DMS 273 treated with DMSO at 0.1 percent for 48 hours (cell line): ENCODE data around the gene ZNF330.
"Not testable (repeated sequence)": the region's sequence is repeated elsewhere in the genome, so short reads cannot be mapped to it uniquely, and the experiment has no call there.

Experiments used
- DNase-seq: peaks from one replicate; lab custom pipeline; 2025; lab: John Stamatoyannopoulos, UW

Gene ZNF330

GRCh38 chr4:141220691-141221659 lies at the start of gene ZNF330:
Gene ZNF330 (plus strand): TSS chr4:141220895. CDS start chr4:141222372, 1,477 bp downstream.
- peak; percentile 50 for DNase-seq

DNA sequence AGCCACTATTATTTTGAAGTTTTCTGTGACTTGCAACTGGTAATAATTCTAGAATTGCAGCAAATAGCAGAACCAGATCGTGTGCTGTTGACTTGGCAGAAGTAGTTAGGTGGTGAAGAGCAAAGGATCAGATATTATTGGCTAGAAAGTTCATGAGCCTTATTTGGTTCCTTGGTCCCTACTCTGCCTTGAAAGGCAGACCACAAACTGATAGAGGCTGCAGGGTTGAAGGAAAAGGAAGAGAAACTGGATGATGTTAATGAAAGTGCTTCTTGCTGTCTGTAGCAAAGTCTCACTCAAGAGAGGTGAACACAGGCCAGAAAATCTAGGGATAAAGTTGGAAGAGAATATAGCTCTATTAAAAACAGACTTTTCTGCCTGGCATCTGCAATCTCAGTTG lies 46.2 kb upstream of the ZNF330 start:
- DNase-seq: no peak

DNA sequence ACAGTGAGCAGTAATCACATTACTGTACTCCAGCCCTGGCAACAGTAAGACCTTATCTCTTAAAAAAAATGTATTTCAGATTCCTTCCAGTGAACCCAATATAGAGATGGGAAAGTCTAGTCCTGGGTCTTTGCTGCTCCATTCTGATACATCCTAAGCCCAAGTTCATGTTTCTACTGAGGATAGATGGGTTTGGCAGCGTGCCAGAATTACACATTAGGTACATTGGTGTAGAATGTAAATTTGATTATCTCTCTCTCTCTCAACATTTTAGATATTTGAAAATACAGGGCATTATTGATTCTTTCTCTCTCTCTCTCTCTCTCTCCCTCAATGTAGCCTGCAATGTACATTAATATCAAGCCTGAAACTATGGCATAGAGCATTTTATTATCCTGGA lies 43.5 kb upstream of the ZNF330 start:
- no peak for DNase-seq

- no peak for DNase-seq
These were observed 41.0 kb upstream of the ZNF330 start for GRCh38 chr4:141179474-141180373.

DNA sequence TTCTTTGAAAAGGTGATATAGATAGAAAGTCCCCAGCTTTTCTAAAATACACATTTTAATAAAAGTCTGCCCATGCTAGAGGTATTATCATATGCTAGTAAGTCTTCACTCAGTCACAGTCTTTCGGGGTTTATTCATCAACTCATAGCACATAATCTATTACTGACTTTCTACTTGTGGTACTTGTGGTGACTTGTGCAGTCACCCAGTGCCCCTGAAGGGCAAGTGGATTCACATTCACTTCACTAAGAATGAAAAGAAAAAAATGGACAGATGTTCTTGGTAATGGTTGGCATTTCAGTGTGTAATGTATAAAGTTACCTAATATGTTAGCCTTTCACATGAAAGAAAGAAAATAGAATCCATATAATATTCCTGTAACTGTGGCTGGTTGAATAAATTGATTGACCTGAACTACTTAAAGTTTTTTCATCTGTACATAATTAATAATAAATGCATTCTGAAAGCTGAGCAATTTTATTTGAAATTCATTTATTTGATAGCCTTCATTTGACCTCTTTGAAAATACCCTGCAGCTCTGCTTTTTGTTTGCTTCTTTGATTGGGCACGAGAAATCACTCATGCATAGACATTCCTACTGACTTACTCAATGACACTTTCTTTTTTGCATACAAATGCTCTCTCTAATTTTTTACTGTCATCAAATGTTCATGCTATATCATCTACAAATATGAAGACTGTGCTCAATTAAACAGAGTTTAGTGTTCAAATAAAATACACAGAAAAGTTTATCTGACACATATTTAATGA lies 39.5 kb upstream of the ZNF330 start:
- no peak for DNase-seq

- DNase-seq: not testable (repeated sequence)
These were observed 37.2 kb upstream of the ZNF330 start for GRCh38 chr4:141183491-141183890.

DNA sequence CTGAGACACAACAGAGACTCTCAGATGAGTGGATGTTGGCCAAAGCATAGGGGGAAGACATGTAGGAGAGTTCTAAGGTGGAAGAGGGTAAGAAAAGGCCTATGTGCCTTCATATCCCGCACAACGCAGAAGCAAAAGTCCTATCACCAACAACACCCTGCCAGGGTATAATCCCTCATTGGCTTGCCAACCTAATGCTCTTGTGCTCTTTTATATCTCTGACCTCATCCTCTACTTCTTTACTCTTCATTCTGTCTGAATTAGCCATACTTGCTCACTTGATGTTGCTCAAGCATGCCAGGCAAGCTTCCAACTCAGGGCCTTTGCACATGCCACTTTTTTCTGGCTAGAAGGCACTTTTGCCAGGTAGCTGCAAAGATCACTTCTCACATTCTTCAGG lies 28.1 kb upstream of the ZNF330 start:
- DNase-seq: no peak

DNA sequence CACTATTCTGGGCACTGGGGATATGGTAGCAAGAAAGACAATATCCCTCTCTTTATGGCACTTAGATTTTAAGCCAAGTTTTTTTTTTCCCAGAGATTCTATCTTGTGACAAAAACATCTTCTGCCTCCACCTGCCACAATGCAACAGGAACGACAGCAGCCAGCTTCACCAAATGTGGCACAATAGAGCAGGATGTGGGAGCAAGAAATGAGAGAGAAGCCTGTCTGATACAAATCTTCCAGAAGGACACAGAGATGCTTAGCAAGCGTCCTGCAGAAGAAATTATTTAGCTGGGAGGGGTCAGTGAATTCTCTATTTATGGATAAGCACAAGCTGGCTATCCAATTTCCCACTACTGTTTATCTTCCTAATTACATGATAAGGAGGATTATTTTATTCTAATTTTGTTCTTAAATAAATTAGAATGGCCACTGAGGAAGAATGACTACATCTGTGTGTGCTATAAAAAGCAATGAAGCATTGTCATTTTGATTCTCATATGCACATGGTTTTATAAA lies 27.1 kb upstream of the ZNF330 start:
- no peak for DNase-seq

GRCh38 chr4:141195095-141195707 lies 25.5 kb upstream of the ZNF330 start:
- no peak for DNase-seq

DNA sequence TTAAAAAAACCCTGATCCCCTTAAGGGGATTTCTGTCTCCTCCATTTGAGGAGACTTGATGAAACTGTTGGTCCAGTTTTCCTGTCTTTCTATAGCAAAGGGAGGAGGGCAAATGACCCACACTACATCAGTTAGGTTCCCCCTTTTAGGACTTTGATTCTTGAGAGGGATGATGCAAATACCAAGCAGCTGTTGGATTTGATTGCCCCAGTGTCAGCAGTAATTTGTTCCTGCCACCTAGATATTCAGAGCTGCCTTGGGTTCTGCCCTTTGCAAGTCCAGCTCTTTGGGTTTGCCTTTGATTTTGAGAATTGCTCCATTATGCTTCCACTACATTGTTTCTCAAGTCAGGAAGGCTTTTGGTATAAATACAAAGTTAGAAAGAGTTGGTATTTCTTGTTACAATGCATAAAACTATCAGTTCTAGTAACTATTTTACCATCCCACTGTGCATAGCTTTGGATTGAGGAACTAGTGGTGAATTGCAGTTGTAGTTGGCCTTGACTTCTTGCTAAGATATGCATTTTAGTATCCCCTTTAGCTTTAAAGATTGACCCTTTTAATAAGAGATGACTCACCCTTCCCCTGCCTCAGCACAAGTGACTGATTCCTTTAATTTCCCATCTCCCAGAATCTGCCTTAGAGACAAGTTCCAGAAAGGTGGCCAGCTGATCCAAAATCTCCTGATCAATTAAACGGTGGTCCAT lies 24.3 kb upstream of the ZNF330 start:
- no peak for DNase-seq

GRCh38 chr4:141207961-141208360 lies 12.7 kb upstream of the ZNF330 start:
- no peak for DNase-seq

GRCh38 chr4:141210168-141210567 lies 10.5 kb upstream of the ZNF330 start:
- no peak for DNase-seq

GRCh38 chr4:141213550-141213991 lies 7.1 kb upstream of the ZNF330 start:
- DNase-seq: no peak

DNA sequence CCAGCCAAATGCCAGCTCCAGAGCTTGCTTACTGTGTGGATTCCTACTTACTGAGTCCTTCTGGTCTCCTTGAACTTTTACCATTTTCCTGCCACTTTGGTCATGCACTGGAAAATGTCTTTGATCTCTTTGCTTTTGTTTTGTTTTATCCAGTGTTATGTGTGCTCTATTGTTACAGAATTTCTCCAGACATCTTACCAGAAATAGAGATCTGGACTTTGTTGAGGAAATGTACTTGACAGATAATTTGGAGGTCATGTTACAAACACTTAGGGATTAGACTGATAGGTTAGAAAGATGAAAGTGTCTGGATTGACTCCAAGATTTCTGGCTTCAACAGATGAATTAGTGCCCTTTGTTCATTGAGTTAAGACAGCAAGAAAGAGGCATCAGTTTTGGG lies 5.7 kb upstream of the ZNF330 start:
- no peak for DNase-seq

DNA sequence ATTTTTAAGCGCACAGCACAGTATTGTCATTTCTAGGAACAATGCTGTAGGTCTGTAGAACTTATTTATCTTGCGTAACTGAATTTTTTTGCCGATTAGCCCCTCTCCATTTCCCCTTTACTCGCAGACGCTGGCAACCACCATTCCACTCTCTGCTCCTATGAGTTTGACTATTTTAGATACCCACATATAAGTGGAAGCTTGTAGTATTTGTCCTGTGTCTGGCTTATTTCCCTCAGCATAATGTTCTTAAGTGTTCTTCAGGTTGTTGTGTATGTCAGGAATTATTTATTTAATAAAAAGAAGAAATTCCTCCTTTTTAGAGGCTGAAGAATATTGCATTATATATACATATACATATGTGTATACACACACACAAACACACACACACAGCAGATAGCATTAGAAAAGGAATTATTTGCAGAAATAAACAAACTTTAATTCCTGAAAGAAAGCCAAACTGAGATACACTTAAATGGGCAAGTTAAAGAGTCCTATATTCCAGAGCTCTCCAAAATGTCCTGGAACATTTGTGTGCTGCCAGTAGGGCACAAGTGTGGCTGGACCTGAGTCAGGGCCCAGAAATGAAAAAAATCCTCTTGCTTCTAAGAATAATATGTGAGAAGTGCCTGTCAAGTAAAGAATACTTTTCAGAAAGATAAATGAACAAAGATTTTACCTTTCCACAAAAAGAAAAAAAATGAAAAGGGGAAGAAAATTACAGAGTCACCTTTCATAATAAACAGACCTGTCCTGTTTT lies 4.5 kb upstream of the ZNF330 start:
- no peak for DNase-seq

GRCh38 chr4:141220271-141220670 lies 424 bp upstream of the ZNF330 start:
- DNase-seq: no peak

GRCh38 chr4:141223418-141223817 lies 2.7 kb downstream of the ZNF330 start:
- DNase-seq: no peak

GRCh38 chr4:141227280-141227679 lies 6.6 kb downstream of the ZNF330 start:
- DNase-seq: not testable (repeated sequence)

DNA sequence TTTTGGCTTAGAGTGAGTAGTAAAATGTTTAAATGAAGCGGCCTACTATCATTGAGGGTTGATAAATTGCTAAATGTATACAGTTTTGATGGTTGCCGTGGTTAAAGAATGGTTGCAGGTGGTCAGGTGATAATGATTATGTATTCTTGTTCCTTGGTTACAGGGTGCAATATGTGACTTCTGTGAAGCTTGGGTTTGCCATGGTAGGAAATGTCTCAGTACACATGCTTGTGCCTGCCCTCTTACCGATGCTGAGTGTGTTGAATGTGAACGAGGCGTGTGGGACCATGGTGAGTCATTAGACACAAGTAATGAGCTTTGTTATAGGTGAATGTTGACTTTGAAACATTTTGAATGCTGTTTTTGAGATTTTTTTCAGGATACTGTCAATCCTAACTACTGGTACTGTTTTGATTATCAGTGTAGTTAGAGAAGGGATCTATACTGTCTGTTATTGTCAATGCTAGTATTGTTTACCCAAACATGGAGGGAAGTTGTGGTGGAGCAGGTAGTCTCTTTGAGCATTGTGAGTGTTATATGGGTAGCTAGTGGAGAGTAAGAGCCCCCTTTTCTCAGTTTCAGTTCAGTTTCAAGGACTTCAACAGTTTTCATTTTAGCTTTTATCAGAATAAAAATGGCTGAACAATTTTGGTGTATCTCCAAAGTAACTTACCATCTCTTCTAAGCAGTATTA lies 8.9 kb downstream of the ZNF330 start:
- DNase-seq: no peak
